LoVo (cell line): Measurements from ENCODE around the gene CAST.
A peak's percentile ranks its signal among the peaks of the same experiment; 100 is the strongest.
"Not testable (repeated sequence)": the region's sequence is repeated elsewhere in the genome, so short reads cannot be mapped to it uniquely, and the experiment has no call there.

Experiments used
- DNase-seq: peaks from one replicate; pipeline ENCODE4 v3.0.0-alpha.2; 2016; ENCODE audit warnings: low spot score

CAST gene

GRCh38 chr5:96714951-96715451 lies 52.8 kb downstream of the CAST start:
- DNase-seq = peak; percentile 86

- no peak for DNase-seq
Observed at GRCh38 chr5:96716007-96716406, 53.8 kb downstream of the CAST start.

- DNase-seq = no peak
Observed at GRCh38 chr5:96716716-96717115, 54.5 kb downstream of the CAST start.

GRCh38 chr5:96717874-96718273 lies 55.7 kb downstream of the CAST start:
- DNase-seq = no peak

GRCh38 chr5:96718635-96719077 lies 56.5 kb downstream of the CAST start:
- DNase-seq = peak; percentile 46

- no peak for DNase-seq
Observed at GRCh38 chr5:96720408-96720807, 58.2 kb downstream of the CAST start.

- no peak for DNase-seq
Observed at GRCh38 chr5:96721351-96721977, 59.3 kb downstream of the CAST start.

GRCh38 chr5:96725257-96725656 lies 63.1 kb downstream of the CAST start:
- DNase-seq = no peak

GRCh38 chr5:96726802-96727201 lies 64.6 kb downstream of the CAST start:
- DNase-seq = no peak

GRCh38 chr5:96729156-96729555 lies 67.0 kb downstream of the CAST start:
- DNase-seq = no peak

- DNase-seq = no peak
Observed at GRCh38 chr5:96730586-96730985, 68.4 kb downstream of the CAST start.

GRCh38 chr5:96733771-96734500 lies 71.8 kb downstream of the CAST start:
- DNase-seq = peak; percentile 31

- DNase-seq = no peak
Observed at GRCh38 chr5:96734871-96735325, 72.7 kb downstream of the CAST start.

GRCh38 chr5:96736937-96737336 lies 74.8 kb downstream of the CAST start:
- DNase-seq = no peak

GRCh38 chr5:96741106-96741505 lies 78.9 kb downstream of the CAST start:
- no peak for DNase-seq

- no peak for DNase-seq
Observed at GRCh38 chr5:96741891-96742309, 79.7 kb downstream of the CAST start.

- no peak for DNase-seq
Observed at GRCh38 chr5:96742538-96742937, 80.4 kb downstream of the CAST start.

GRCh38 chr5:96743065-96743768 lies 81.0 kb downstream of the CAST start:
- DNase-seq = no peak

GRCh38 chr5:96743805-96744204 lies 81.6 kb downstream of the CAST start:
- DNase-seq = no peak

GRCh38 chr5:96744218-96744617 lies 82.0 kb downstream of the CAST start:
- DNase-seq = not testable (repeated sequence)

- DNase-seq = no peak
Observed at GRCh38 chr5:96745025-96745424, 82.8 kb downstream of the CAST start.

GRCh38 chr5:96745844-96746531 lies 83.8 kb downstream of the CAST start:
- DNase-seq = no peak
